ENCODE measurements around the gene FANCC. TPM values are rescaled to one million over a fixed set of nuclear protein-coding genes. Genes with fewer than 3 reads are reported as not detected.

Gene FANCC
- polyA plus RNA-seq, 1 of the 3 experiments (the other 2 are of a cell fraction) = 3.5 TPM

DNA sequence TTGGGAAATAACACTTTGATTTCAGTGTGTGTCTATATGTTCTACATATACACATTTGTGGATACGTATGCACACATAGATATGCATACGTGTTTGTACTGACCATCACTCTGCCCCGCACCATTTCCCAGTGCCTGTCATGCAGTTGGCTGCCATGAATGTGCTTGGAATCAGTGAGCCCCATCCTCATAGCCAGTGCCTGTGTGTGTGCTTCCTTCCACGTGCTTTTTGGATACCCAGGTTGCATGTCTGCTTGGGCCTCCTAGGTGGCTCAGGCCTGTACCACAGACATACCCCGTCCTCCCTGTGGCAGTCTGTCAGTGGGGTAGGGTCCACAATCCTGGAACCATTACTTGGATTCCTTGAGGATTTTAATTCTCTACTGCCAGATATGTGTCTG is 243.6 kb downstream of the FANCC start:
- 93% methylated on average over 5 of the region's 5 CpGs for WGBS (ENCODE audit: low lambda C conversion rate)
- TF ChIP-seq RFX5 (IDR thresholded peaks at IDR 0.05; ENCODE audit: low read length) = no peak
- no peak for TF ChIP-seq GATA2 (CRISPR knock-in tag; IDR thresholded peaks at IDR 0.05)
- H3K9me2 ChIP-seq = no peaks in the 10 kb centered on the region
- ChIA-PET POLR2A (no interaction called here), CTCF (interaction anchor here (1.2 kb wide), 1 partner anchor 51 kb away, joined by 3 read pairs; no protein-coding TSS in a partner anchor)
- H3F3A ChIP-seq (replicated peaks; ENCODE audit: insufficient read depth) = no peaks in the 10 kb centered on the region
- no peak overlapping the region for H2AFZ ChIP-seq (ENCODE audit: low read depth)
- peaks cover 44 to 80% of the 10 kb centered on the region in 2 experiments for H3K36me3 ChIP-seq (replicated peaks in 1 of 2; ENCODE audit: control insufficient read depth in 1 of 2, insufficient read depth in 2 of 2, low read length in 1 of 2)
- H3K4me2 ChIP-seq = no peak overlapping the region
- no peaks in the 10 kb centered on the region for H3K9me3 ChIP-seq
- H3K27me3 ChIP-seq (ENCODE audit: insufficient read depth) = no peaks in the 10 kb centered on the region
- no peak overlapping the region for H3K27ac ChIP-seq (ENCODE audit: low read depth in 2 of 2, low read length in 1 of 2)
- H3K79me2 ChIP-seq (ENCODE audit: insufficient read depth) = peaks cover 100% of the 10 kb centered on the region
- H3K9ac ChIP-seq = no peak overlapping the region
- peaks cover 0 to 81% of the 10 kb centered on the region in 2 experiments; a peak in 3 of 4 replicates for H3K4me1 ChIP-seq (ENCODE audit: control insufficient read depth in 1 of 2, insufficient read depth in 2 of 2, low read depth in 1 of 2, low read length in 1 of 2)
- H3K4me3 ChIP-seq (ENCODE audit: low read depth in 2 of 2, low read length in 1 of 2) = no peak overlapping the region
- no peak for DNase-seq
- peaks cover 97% of the 10 kb centered on the region for H4K20me1 ChIP-seq (ENCODE audit: insufficient read depth)

DNA sequence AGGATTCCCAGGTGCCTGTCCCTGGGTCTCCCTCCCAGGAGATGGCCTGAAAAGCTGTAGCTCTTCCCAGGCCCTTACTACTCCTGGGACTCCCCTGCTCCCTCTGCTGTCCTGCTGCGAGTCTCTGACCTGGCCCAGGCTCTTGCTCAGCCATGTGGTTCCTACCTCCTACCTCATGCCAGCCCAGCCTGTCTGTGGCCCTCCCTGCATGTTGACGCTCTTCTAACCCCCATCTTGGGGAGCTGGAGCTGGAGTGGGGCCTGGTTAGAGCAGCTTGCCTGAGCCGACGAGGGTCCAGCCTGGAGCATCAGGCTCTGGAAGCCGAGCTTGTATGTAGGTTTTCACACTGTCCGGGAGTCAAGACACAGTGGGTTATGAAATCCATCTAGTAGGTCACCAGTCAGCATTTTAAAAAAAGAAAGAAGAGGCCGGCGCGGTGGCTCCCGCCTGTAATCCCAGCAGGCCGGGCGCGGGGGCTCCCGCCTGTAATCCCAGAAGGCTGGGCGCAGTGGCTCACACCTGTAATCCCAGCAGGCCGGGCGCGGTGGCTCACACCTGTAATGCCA is 244.4 kb downstream of the FANCC start:
- peaks cover 0 to 76% of the 10 kb centered on the region in 2 experiments; a peak in 3 of 4 replicates for H3K4me1 ChIP-seq (ENCODE audit: control insufficient read depth in 1 of 2, insufficient read depth in 2 of 2, low read depth in 1 of 2, low read length in 1 of 2)
- TF ChIP-seq USF1 (IDR thresholded peaks at IDR 0.05; ENCODE audit: borderline replicate concordance, low read depth) (no peak), TAF1 (IDR thresholded peaks at IDR 0.05; ENCODE audit: borderline replicate concordance, low read depth, low read length) (no peak), SMC3 (IDR thresholded peaks at IDR 0.05; ENCODE audit: low read depth, low read length) (peak; percentile 23; the same call in 1 of the 2 replicates), RAD21 (IDR thresholded peaks at IDR 0.05; ENCODE audit: low read length) (peak; percentile 38; the same call in 1 of the 2 replicates)
- TF ChIP-seq, protein P1, sequence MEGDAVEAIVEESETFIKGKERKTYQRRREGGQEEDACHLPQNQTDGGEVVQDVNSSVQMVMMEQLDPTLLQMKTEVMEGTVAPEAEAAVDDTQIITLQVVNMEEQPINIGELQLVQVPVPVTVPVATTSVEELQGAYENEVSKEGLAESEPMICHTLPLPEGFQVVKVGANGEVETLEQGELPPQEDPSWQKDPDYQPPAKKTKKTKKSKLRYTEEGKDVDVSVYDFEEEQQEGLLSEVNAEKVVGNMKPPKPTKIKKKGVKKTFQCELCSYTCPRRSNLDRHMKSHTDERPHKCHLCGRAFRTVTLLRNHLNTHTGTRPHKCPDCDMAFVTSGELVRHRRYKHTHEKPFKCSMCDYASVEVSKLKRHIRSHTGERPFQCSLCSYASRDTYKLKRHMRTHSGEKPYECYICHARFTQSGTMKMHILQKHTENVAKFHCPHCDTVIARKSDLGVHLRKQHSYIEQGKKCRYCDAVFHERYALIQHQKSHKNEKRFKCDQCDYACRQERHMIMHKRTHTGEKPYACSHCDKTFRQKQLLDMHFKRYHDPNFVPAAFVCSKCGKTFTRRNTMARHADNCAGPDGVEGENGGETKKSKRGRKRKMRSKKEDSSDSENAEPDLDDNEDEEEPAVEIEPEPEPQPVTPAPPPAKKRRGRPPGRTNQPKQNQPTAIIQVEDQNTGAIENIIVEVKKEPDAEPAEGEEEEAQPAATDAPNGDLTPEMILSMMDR (IDR thresholded peaks at IDR 0.05) = no peak; the same call in 1 of the 2 replicates
- H4K20me1 ChIP-seq (ENCODE audit: insufficient read depth) = peaks cover 97% of the 10 kb centered on the region
- H3K36me3 ChIP-seq (replicated peaks in 1 of 2; ENCODE audit: control insufficient read depth in 1 of 2, insufficient read depth in 2 of 2, low read length in 1 of 2) = peaks cover 44 to 80% of the 10 kb centered on the region in 2 experiments
- H3K9ac ChIP-seq = no peak overlapping the region
- H3K79me2 ChIP-seq (ENCODE audit: insufficient read depth) = peaks cover 100% of the 10 kb centered on the region
- DNase-seq = no peak
- WGBS (ENCODE audit: low lambda C conversion rate) = 95% methylated on average over 17 of the region's 18 CpGs
- no peaks in the 10 kb centered on the region for H3K9me2 ChIP-seq
- no peak overlapping the region for H2AFZ ChIP-seq (ENCODE audit: low read depth)
- CTCF ChIA-PET = interaction anchor here (0.8 to 1.4 kb wide), 6 partner anchors 11 to 404 kb away, joined by 3 to 5 read pairs (median 3); no protein-coding TSS in a partner anchor
- H3K4me2 ChIP-seq = no peak overlapping the region
- no peak overlapping the region for H3K4me3 ChIP-seq (ENCODE audit: low read depth in 2 of 2, low read length in 1 of 2)
- no peaks in the 10 kb centered on the region for H3K9me3 ChIP-seq
- no peaks in the 10 kb centered on the region for H3F3A ChIP-seq (replicated peaks; ENCODE audit: insufficient read depth)
- no peaks in the 10 kb centered on the region for H3K27me3 ChIP-seq (ENCODE audit: insufficient read depth)
- peak overlapping the region in 1 of 2 experiments; percentile 31; a peak in 1 of 4 replicates for H3K27ac ChIP-seq (ENCODE audit: low read depth in 2 of 2, low read length in 1 of 2)
- POLR2A ChIA-PET = interaction anchor here (0.6 kb wide), 1 partner anchor 9 kb away, joined by 5 read pairs; no protein-coding TSS in a partner anchor
